Activated T-helper 1 cell treated with Interleukin-2 at 50 U/mL for 16 hours (primary cell): ENCODE measurements around the gene PSMC3.

ENCODE experiments used
- DNase-seq: peaks from one replicate; pipeline ENCODE4 v3.0.0-alpha.2; 2020; ENCODE audit warnings: low read depth

Gene PSMC3

DNA sequence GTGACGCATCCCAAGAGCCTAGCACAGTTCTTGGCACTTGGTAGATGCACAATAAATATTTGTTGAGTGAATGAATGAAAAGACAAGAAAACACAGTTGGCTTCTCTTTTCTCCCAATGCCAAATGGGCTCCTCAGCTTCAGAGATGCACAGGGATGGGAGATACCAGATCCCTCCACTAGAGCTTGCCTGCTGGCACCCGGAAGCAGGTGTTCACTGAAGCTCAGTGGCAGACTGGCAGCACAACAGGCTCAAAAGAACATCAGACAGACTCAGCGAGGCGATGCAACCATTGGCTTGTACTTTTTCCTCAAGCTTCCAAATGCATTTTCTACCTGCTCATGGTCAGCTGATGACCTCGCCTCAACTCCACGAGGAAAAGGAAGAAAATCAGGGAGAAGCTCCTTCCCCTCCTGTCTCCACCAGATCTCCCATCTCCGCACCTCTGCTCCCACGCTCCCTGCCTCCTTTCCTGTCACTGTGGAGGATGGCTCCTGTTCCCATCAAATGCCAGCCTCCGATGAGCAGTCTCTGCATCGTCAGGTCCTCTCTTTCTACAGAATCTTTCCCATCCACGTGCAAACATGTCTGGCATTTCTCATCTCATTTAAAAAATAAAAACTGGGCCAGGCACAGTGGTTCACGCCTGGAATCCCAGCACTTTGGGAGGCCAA lies 16.9 kb upstream of the PSMC3 start:
- no peak for DNase-seq

DNA sequence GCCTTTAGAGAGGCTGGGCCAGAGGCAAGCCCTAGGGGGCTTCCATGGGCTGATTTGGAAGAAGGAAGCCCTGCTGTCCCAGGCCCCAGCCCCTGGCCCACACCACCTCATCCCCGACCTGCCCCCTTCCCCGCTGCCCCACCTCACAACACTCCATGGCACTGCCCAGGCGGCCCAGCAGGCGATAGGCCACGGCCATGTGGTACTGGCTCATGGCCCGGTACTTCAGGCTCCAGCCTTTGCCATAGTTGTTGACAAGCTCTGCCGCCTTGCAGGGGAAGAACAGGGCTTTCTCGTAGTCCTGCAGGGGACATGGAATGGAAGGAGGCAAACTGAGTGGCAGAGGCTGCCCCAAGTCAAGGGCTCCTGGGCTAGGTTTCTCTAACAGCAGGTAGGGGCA lies 16.3 kb upstream of the PSMC3 start:
- DNase-seq: no peak

DNA sequence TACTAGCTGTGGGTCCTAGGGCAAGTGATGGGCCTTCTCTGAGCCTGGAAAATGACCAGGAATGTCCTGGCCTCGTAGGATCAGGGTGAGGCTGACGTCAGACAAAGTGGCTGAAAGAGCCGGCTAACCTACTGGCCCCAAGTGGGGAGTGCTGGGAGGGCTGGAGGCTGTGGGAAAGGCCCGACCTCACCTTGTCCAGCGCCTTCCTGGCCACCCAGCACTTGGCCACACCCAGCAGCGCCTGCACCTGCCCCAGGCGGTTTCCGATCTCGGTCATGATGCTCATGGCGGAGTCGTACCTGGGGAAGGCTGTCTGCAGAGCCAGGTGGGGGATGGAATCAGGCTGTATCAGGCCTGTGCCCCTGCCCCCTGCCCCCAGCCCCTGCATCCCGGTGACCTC lies 15.2 kb upstream of the PSMC3 start:
- DNase-seq: no peak

DNA sequence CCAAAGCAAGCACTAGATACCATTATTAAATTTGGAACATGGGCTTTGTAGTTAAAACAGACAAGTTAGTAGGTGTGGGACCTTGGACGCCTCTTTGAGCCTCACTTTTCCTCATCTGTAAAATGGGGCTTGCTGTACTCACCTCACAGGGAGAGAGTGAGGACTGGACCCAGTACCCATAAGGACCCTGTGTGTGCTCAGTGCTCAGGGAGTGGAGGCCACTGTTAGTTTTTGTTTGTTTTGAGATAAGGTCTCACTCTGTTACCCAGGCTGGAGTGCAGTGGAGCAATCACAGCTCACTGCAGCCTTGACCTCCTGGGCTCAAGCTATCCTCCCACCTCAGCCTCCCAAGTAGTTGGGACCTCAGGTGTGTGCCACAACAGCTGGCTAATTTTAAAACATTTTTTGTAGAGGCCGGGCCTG lies 13.8 kb upstream of the PSMC3 start:
- no peak for DNase-seq

DNA sequence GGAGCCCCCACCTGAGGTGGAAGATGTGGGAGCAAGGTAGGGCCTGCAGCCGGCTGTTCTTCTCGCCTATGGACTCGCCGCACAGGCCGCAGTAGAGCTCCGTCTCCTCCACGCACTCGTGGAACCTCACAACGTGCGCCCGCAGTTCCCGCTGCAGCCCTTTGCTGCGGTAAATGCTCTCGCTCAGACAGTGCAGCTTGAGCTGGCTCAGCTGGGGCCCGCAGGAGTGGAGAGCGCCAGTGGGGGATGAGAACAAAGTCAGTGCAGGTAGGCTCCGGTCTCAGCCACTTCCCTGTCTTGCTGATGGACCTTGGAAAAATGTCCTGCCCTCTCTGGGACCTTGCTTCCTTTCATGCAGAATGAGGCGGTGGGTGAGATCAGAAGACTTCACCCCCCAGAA lies 12.5 kb upstream of the PSMC3 start:
- no peak for DNase-seq

DNA sequence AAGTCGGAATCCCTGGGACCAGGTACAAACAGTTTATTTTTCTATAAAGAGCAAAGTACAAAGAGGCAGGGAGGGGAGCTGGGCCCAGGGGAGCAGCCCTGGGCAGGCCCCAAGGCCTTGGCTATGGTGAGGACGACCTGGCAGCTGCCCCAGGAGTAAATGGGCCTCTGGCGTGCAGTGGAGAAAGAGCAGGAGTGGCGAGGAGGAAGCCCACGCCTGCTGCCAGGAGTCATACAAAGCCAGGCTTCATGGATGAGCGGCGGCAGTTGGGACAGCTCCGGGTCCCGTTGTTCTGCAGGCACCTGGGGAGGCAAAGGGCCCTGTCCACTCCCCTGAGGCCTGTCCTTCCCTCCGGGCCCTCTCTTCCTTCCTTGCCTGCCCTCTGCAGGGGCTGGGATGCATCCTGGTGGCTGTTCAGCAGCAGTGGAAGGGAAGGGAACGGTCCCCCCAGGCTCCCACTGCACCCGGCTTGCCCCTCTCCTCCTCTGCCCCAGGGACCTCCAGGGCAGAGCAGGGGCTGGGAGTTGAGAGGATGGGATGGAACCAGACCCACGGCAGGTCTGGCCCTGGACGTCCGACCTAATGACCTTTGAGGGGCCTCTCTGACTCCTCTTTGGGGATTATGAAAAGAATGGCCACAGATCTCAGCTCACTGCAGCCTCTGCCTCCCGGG lies 11.6 kb upstream of the PSMC3 start:
- no peak for DNase-seq

DNA sequence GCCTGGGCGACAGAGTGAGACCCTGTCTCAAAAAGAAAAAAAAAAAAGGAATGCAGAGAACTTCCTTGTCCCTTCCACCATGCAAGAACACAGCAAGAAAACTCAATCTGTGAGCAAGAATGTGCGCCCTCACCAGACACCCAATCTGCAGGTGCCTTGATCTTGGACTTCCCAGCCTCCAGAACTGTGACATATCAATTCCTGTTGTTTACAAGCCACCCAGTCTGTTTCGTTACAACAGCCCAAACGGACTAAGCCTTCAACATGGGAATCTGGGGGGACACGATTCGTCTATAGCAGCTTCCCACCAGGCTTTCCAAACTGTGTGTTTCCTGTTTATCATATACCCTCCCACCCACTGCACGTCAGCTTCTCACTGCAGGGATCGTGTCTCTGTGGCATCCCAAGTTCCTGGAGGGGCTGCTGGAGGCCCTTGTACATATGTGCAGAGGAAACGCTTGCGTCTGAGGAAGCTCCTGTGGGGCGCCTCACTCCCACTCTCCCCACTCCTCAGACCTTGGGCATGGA lies 11.0 kb upstream of the PSMC3 start:
- DNase-seq: no peak

DNA sequence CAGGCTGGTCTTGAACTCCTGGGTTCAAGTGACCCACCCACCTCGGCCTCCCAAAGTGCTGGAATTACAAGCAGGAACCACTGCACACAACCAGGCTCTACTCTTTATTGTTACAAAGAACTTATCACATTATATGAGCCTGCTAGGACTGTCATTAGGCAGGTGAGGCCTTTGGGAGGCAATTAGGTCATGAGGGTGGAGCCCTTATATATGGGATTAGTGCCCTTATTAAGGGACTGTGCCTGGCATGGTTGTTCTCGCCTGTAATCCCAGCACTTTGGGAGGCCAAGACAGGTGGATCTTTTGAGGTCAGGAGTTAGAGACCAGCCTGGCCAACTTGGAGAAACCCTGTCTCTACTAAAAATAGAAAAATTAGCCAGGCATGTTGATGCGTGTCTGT lies 10.5 kb upstream of the PSMC3 start:
- no peak for DNase-seq

DNA sequence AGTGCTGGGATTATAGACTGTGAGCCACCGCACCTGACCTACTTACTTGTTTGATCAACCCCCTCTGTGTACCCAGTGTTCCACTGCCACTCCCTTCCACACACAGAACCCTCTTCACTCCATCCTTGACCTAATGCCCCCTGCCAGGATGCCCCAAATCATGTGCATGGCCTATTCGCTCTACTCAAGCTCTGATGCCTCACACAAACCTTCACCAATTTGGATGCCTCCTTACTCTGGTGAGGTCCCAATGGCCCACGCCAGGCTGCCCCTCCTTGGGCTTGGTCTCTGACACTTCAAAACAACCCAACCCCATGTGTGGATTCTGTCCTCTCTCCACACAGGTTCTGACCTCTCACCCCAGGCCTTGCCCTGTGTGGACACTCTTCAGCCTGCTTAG lies 9.4 kb upstream of the PSMC3 start:
- DNase-seq: no peak

DNA sequence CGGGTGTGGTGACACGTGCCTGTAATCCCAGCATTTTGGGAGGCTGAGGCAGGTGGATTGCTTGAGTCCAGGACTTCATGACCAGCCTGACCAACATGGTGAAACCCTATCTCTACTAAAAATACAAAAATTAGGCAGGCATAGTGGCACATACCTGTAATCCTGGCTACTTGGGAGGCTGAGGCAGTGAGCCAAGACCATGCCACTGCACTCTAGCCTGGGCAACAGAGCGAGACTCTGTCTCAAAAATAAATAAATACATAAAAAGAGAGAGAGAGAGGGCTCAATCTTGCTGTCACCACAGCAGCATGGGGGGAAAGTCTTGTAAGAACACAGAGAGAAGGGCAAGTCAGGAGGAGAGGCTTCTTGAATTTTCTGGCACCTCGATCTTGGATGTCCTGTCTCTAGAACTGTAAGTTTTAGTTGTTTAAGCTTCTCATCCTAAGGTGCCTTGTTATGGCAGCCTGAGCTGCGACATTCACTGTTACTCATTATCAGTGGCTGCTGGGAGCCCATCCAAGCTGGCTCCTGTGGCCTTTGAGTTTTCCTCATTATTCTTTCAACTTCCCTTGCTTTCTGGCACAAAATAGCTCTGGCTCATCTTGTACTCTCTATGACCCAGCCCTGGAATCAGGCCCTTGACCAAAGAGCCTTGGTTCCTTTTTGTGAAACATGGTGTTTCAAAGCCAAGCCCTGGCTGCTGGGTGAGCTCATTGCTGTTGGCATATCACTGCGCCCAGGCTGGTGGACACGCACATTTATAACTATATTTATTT lies 8.0 kb upstream of the PSMC3 start:
- no peak for DNase-seq

DNA sequence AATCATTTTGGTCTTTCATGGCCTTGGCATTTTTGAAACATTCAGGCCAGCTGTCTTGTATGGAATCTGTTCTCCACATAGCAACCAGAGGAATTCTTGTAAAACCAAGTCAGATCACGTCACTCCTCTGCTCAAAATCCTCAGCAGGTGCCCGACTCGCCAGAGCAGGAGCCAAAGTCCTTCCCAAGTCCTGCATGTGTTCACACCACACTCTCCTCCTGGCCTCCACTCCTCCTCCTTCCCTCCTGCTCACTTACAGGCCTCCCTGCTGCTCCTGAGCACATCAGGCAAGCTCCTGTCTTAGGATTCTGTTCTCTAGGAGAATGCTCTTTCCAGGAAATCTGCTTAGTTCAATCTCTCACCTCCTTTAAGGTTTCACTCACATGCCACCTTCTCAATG lies 6.9 kb upstream of the PSMC3 start:
- DNase-seq: no peak

DNA sequence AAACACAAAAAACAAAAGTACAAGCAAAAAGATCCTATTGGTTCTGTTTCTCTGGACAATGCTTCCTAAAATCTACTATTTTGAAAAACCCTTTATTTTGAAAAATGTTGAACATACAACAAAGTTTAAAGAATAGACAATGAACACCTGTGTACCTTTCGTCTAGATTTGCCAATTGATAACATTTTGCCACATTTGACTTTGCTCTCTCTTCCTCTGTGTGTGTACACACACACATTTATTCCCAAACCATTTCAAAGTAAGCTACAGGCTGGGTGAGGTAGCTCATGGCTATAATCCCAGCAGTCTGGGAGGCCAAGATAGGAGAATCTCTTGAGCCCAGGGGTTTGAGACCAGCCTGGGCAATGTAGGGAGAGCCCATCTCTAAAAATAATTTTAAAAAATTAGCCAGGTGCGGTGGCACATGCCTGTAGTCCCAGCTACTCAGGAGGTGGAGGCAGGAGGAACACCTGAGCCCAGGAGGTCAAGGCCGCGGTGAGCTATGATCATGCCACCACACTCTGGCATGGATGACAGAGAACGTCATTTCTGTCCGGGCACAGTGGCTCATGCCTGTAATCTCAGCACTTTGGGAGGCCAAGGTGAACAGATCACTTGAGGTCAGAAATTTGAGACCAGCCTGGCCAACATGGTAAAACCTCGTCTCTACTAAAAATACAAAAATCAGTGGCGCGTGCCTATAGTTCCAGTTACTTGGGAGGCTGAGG lies 5.3 kb upstream of the PSMC3 start:
- DNase-seq: no peak

DNA sequence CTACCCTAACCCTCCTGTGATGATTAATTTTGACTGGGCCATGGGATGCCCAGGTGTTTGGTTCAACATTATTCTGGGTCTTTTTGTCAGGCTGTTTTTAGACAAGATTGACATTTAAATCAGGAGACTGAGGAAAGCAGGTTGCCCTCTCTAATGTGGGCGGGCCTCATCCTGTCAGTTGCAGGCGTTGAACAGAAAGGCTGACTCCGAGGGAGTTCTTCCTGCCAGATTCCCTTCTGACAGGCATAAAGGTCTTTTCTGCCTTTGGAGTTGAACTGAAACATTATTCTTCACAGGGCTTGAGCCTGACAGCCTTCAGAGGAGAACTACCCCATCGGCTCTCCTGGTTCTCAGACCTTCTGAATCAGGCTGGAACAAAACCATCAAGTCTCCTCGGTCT lies 4.3 kb upstream of the PSMC3 start:
- DNase-seq: no peak

DNA sequence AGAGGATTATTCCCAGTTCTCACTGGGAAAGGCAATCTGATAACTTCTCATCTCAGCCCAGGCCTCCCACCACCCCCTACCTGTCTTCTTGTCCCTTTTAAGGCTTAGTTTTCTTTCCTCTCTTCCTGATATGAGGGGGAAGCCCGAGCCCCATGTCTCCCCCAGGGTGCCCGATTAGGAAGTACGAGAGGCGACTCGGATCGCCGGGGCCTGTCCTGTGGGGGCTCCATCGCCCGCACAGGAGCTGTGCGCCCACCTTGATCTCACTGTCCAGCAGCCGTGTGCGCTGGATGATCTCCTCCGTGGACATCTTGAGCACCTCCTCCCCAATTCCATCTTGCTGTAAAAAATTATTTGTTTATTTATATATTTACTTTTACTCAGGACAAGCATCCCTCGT lies 628 bp downstream of the PSMC3 start:
- DNase-seq: no peak

DNA sequence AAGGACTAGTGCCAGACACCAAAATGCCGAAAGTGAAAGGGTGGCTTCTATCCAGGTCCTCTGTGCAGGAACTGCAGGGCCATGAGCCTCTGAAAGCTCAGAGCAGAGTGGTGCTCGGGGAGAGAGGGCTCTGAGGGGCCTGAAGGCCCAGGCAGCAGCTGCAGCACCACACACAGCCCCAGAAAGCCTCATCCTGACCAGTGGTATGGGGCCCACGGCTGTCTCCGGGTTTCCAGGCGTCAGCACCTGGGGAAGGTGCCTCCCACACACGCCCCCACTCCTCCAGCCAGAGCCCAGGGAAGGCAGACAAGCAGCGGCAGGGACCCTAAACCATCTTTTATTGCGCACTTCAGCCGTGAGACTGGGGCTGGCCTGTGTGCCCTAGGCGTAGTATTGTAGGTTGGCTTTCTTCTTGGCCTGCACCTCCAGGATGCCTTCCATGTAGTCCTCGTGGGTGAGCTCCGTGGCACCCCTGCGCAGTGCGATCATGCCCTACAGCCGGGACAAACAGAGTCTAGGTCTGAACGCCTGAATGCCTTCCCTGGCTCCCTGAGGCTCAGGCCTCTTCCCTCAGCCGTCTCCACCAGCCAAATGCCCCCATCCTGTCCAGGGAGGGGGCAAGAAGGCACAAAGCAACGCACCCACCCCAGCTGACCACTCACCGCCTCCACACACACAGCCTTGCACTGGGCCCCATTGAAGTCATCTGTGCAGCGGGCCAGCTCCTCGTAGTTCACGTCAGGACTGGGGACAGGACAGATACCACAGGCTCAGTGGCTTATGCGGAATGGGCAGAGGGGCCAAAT lies 7.6 kb downstream of the PSMC3 start:
- no peak for DNase-seq

DNA sequence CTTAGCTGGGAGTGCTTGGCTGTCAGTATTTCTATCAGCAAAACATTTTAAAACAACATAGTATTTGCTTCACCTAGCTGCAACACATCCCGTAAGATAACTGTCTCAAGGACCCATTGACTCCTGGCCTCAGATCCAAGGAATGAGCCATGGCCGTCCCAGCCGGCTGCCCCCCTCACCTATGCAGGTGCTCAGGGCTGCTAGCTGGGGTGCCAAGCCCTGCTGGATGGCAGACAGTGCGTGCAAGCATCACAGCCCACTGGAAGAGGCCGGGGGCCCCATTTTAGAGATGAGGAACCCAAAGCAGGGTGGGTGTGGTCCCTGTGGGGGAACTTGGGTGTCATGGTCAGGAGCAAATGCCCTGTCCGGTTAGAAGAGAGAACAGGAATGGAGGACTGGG lies 8.5 kb downstream of the PSMC3 start:
- DNase-seq: no peak

DNA sequence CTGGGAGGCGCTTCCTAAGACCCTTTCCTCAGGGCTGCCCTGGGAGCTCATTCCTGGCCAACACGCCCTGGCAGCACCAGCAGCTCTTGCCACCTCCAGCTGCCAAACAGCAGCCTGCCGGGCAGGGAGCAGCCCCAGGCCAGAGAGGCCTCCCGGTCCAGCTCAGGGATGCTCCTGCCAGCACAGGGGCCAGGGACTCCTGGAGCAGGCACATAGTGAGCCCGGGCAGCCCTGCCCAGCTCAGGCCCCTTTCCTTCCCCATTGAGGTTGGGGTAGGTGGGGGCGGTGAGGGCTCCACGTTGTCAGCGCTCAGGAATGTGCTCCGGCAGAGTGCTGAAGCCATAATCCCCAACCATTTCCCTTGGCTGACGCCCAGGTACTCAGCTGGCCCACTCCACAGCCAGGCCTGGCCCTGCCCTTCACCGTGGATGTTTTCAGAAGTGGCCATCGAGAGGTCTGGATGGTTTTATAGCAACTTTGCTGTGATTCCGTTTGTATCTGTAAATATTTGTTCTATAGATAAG lies 10.2 kb downstream of the PSMC3 start:
- DNase-seq: no peak

DNA sequence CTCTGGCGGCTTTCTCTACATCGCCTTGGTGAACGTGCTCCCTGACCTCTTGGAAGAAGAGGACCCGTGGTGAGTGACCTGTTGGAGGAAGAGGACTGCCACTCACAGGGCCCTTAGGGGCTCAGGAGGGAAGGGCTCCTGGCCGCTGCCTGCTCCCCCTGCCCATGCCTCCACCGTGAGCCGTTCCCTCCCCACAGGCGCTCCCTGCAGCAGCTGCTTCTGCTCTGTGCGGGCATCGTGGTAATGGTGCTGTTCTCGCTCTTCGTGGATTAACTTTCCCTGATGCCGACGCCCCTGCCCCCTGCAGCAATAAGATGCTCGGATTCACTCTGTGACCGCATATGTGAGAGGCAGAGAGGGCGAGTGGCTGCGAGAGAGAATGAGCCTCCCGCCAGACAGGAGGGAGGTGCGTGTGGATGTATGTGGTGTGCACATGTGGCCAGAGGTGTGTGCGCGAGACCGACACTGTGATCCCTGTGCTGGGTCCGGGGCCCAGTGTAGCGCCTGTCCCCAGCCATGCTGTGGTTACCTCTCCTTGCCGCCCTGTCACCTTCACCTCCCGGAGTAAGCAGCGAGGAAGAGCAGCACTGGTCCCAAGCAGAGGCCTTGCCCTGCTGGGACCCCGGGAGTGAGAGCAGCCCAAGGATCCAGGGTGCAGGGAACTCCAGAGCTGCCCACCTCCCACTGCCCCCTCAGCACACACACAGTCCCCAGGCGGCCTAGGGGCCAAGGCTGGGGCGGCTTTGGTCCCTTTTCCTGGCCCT lies 11.0 kb downstream of the PSMC3 start:
- no peak for DNase-seq

DNA sequence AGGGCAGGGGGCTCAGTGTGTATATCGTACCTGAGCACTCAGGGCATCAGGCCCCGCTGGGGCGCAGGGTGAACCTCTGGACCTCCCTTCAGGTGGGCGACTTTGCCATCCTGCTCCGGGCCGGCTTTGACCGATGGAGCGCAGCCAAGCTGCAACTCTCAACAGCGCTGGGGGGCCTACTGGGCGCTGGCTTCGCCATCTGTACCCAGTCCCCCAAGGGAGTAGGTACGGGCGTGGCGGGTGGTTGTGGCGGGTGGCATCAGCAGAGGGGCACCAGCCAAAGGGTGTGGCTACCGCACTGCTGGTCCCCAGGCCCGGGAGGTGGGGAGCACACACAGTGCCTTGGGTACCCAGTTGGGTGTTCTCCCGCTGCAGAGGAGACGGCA lies 11.6 kb downstream of the PSMC3 start:
- DNase-seq: no peak

DNA sequence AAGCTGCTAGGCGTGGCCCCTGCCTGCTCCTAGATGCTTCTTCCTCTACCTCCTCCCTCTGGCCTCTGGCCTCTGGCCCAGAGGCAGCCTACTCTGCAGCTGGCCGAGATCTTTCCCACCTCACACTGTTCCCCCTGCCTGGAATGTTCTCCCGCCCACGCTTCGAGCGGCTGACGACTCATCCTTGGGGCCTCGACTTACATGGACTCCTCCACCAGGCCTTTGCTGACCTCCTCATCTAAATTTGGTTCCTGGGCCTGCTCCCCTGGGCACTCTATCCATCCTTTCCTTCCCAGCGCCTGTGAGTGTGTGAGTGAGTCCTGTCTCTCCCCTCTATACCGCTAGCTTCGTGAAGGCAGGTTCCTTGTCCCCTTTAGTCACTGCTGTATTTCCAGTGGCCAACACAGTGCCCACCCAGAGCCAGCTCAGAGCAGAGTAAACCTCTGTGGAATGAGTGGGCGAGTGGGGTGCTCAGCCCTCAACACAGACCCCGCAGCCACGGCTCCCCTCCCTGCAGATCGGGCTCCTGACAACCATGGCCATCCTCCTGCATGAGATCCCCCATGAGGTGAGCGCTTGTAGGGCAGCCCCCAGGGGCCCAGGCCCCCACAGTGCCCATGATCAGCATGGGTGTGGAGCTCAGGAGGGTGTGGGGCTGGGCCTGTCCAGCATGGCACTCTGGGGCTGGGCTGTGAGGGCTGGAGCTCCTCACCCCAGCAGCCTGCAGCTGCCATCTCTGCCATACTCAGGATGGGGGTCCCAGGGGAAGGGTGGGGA lies 12.1 kb downstream of the PSMC3 start:
- no peak for DNase-seq
